Muscle of back (tissue), 11 donors: ENCODE results near the gene MMUT. TPM values are rescaled to one million over a fixed set of nuclear protein-coding genes. Genes with fewer than 3 reads are reported as not detected.
"Not testable (repeated sequence)": the region's sequence is repeated elsewhere in the genome, so short reads cannot be mapped to it uniquely, and the experiment has no call there.

Source experiments
- DNase-seq, 3 donors: peaks; one replicate each; pipeline versions ENCODE4 v3.0.0 to v3.0.0-alpha.2; 2013
- polyA plus RNA-seq, 10 donors: library from polyadenylated mRNA; unstranded; fragments of 120-200 nt; gene quantifications; one replicate each; pipeline ENCODE4 v1.2.1, GENCODE V29; 2013; ENCODE audit not compliant: insufficient read length in 10 of 10

MMUT gene
- polyA plus RNA-seq, 10 donors: 17.8 to 32.4 (median 21.6) TPM

DNA sequence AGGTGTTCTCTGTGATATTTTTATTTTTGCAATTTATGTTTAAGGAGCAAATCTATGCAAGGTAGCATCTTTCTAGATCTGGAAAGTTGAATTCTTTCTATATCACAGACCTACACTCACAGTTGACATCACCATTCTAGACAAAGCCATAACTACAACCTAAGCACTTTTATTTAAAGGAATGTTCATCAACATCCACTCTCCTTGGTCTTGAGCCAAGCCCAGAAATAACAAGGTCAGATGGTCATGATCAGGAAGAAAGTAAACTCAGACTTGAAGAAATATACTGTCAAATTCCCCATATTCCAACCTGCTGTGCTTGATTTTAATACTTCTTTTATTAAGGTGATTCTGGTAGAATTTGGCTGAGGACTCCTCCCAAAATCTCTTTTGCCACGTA lies 32.2 kb downstream of the MMUT start:
- no peak for DNase-seq

- no peak for DNase-seq
Observed at GRCh38 chr6:49430187-49430586, 32.9 kb downstream of the MMUT start.

DNA sequence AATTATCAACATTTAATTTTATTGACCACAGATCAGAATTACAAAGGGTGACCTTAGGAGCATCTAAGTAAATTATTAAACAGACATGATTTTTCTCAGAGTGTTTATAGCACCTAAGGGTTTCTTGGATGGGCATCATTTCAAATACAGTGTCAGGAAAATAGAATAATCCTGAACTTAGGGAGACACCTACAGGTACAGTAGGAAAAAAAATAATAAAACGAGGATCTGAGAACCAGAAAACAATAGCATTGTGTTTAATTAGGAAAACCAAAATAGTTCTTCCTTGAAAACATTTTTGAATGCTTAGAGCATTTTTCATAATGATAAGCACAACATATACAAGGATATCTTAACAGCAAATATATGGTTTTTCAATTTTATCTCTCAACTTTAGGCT lies 39.2 kb downstream of the MMUT start:
- DNase-seq: no peak

DNA sequence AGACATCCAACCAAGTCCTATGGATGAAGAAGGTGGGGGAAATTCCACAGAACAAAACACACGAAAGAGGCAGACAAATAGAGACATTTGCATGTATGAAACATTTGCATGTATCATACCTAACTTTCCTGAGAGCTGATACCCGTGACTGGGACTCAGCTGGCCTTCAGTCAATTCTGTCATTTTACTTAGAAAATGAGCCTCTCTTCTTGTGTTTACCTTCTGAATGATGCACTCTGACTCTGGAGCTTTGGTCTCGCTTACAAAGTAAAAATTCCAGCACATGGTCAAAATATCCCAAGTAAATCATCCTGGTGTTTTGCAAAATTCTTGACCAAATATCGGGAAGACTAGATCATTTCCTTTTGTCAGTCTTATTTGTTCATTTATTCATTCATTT lies 46.9 kb downstream of the MMUT start:
- no peak for DNase-seq

- no peak for DNase-seq
Observed at GRCh38 chr6:49415358-49415757, 47.7 kb downstream of the MMUT start.

- DNase-seq: no peak
Observed at GRCh38 chr6:49410564-49410963, 52.5 kb downstream of the MMUT start.

DNA sequence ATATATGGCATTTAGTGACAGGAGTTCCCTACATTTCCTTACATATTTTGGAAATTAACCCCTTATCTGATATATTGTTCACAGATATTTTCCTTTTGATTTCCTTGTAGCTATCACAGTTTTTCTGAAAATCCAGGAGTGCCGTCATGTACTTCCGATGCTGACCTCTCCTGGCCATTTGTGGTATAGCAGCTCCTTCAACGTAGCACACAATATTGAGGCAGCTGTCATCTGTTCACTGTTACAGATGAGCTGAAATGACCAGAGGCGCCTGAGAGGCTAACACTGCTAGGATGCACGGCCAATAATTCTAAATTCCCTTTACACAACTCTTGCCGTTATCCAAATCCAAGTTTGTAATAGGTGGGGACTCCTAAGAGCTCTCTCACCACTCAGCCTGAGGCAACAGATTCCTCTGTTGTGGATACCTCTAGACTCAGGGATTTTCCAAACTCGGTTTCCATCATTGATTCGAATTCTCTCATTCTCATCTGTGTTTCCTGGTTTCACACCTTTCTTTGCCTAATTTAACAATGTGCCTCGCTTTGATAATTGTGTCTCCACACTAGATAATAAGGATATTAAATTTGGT lies 53.0 kb downstream of the MMUT start:
- peak; percentile 49 to 85 (median 76) for DNase-seq

DNA sequence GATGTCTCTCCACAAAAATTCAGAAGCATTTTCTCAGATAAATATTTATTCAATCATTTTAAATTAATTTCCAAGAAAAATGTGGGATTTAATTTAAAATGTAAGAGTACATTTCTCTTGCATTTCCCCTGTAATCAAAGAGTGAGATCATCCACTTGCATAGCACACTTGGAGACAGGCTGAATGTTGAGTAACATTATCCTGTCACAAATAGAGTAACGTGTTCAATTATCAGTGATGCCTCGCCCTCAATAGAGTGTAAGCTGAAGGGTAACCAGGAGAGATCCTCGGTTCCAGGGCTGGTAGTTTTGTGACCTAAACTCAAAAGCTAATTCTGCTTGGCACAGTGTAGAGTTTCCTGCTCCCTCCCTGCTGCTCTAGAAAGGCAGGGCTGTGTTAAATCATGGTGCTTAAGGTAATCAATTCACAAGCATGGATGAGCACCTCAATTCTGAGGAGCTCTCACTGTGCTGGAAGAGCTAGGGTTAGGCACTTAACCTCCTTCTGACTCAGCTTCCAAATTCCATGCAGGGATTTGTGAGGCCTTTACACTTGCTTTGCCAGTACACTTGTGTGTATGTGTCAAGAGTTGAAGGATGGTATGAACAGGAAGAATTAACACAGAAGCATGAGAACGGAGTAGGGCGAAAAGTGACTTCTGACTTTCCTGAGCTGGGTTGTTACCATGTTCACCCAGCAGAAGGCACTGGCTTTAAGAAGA lies 56.6 kb downstream of the MMUT start:
- no peak for DNase-seq

GRCh38 chr6:49401063-49401462 lies 62.0 kb downstream of the MMUT start:
- DNase-seq: no peak

DNA sequence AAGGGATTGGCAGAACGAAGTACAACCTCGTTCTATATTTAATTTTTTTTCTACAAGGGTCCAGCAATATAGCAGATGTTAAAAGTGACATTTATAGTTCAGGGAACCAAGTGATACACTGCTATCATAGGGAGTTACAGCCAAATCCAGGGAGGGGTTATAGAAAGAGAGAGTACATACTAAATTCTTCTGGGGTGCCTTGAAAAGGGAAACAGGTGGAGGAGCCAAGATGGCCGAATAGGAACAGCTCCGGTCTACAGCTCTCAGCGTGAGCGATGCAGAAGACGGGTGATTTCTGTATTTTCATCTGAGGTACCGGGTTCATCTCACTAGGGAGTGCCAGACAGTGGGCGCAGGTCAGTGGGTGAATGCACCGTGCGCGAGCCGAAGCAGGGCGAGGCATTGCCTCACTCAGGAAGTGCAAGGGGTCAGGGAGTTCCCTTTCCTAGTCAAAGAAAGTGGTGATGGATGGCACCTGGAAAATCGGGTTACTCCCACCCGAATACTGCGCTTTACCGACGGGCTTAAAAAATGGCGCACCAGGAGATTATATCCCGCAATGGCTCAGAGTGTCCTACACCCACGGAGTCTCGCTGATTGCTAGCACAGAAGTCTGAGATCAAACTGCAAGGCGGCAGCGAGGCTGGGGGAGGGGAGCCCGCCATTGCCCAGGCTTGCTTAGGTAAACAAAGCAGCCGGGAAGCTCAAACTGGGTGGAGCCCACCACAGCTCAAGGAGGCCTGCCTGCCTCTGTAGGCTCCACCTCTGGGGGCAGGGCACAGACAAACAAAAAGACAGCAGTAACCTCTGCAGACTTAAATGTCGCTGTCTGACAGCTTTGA lies 76.2 kb downstream of the MMUT start:
- not testable (repeated sequence) for DNase-seq

GRCh38 chr6:49384904-49385303 lies 78.1 kb downstream of the MMUT start:
- peak in 1 of 3 donors; percentile 30 for DNase-seq

Other genes with a start within 250 kb of the MMUT start
- 10 to 100 TPM in 3 of 10 donors, 1 to 10 TPM in 7; 7.6 to 13.6 (median 8.4) TPM for gene CENPQ, start 117 bp upstream of the MMUT start, polyA plus RNA-seq
- gene GLYATL3, start 36.7 kb upstream of the MMUT start, polyA plus RNA-seq: not detected
- gene C6orf141, start 87.4 kb upstream of the MMUT start, polyA plus RNA-seq: 1 to 10 TPM; 1.3 to 6.1 (median 2.5) TPM
- 1 to 10 TPM in 7 of 10 donors, under 1 TPM in 3; 0.42 to 2.7 (median 1.2) TPM for gene RHAG, start 173.6 kb upstream of the MMUT start, polyA plus RNA-seq